GM12874 (cell line): ENCODE data around the gene SDCBP2.

Experiments used
- TF ChIP-seq, protein P1 (sequence below): IDR thresholded peaks from 2 replicates; pipeline ENCODE4 v1.5.1; 2011; ENCODE audit warnings: low read depth, mild to moderate bottlenecking, control low read depth, low read length, moderate library complexity; ENCODE audit not compliant: insufficient read depth

SDCBP2 gene

DNA sequence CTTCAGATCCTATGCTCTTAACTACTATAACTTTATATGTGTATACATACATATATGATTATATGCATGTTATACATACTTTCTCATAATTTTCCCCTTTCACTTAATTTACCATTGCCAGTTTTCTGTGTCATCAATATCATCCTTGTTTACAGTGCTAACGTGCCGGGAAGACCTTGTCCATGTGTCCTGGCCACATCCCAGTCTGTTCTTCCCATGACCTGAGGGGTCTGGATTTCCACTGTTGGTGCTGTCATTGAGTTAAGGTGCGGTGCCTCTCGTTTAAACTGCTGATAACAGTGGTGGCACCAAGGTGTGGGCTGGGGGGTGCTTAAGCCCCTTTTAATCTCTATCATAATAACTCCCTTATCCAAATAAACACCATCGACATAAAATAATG lies 8.5 kb upstream of the SDCBP2 start:
- TF ChIP-seq, protein P1, sequence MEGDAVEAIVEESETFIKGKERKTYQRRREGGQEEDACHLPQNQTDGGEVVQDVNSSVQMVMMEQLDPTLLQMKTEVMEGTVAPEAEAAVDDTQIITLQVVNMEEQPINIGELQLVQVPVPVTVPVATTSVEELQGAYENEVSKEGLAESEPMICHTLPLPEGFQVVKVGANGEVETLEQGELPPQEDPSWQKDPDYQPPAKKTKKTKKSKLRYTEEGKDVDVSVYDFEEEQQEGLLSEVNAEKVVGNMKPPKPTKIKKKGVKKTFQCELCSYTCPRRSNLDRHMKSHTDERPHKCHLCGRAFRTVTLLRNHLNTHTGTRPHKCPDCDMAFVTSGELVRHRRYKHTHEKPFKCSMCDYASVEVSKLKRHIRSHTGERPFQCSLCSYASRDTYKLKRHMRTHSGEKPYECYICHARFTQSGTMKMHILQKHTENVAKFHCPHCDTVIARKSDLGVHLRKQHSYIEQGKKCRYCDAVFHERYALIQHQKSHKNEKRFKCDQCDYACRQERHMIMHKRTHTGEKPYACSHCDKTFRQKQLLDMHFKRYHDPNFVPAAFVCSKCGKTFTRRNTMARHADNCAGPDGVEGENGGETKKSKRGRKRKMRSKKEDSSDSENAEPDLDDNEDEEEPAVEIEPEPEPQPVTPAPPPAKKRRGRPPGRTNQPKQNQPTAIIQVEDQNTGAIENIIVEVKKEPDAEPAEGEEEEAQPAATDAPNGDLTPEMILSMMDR: no peak

GRCh38 chr20:1336699-1337367 lies 7.9 kb upstream of the SDCBP2 start:
- TF ChIP-seq, protein P1: no peak

GRCh38 chr20:1335961-1336698 lies 7.2 kb upstream of the SDCBP2 start:
- TF ChIP-seq, protein P1: no peak

- TF ChIP-seq, protein P1: no peak
These were observed 5.8 kb upstream of the SDCBP2 start for GRCh38 chr20:1334761-1335160.

GRCh38 chr20:1334370-1334731 lies 5.4 kb upstream of the SDCBP2 start:
- TF ChIP-seq, protein P1: no peak

DNA sequence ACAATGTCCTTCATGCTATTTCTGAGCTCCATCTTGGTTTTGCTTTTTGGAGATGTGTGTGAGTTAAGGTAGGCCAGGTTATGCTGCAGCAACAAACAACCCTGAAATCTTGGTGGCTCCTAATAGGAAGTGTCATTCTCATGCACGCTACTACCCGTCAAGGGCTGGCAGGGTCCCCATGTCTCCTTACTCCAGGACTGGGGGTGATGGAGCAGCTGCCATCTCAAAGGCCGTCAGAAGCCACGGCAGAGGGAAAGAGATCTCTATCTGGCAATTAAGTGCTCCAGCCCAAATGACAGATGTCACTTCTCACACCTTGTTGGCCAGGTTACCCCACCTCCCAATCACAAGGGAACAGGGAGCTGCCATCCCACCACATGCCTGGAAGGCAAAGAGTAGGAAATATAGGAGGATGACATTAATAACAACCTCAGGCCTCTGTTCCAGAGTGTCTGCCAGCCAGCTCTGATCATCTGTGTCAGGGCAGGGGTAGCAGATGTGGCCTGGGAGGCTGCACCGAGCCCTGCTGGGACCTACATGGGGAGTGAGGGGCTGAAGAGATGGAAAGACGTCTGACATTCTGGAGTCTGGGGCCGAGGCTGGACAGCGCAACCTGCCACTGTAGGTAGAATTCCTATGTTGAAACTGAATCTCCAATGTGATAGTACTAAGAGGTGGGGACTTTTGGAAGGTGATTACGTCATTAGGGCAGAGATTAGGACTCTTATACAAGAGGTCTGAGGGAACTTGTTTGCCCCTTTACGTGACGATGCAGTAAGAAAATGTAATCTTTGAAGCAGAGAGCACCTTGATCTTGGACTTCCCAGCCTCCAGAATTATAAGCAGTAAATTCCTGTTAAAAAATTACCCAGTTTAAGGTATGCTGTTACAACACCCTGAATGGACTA lies 4.8 kb upstream of the SDCBP2 start:
- TF ChIP-seq, protein P1: no peak

- TF ChIP-seq, protein P1: no peak
These were observed 3.9 kb upstream of the SDCBP2 start for GRCh38 chr20:1332749-1333300.
